ENCODE results near the gene IL1R1. TPM values are rescaled to one million over a fixed set of nuclear protein-coding genes. Genes with fewer than 3 reads are reported as not detected.

IL1R1 gene
- total and polyA plus RNA-seq, 3 donors from 2014 or later = 35.4 to 51.3 (median 49.6) TPM

- WGBS, 2 donors = 72 to 80% methylated on average over 5 of the region's 5 CpGs
- no peak for TF ChIP-seq POLR2A (IDR thresholded peaks at IDR 0.05)
- DNase-seq = no peak
These were observed 12.4 kb upstream of the IL1R1 start for GRCh38 chr2:102129951-102130646.

GRCh38 chr2:102130647-102130991, 11.9 kb upstream of the IL1R1 start:
- H3K27me3 ChIP-seq = no peaks in the 10 kb centered on the region
- no peak overlapping the region for H3K4me3 ChIP-seq
- H3K36me3 ChIP-seq (ENCODE audit: low read depth, missing control alignments) = no peaks in the 10 kb centered on the region
- no peak for DNase-seq
- TF ChIP-seq CTCF (IDR thresholded peaks at IDR 0.05) (no peak), POLR2A (IDR thresholded peaks at IDR 0.05) (no peak)
- H3K27ac ChIP-seq = no peak overlapping the region
- intact Hi-C loops (cut with DNase I; ENCODE audit: low total_unique reads) = no loop called here
- no peaks in the 10 kb centered on the region for H3K4me1 ChIP-seq
- H3K9me3 ChIP-seq = no peaks in the 10 kb centered on the region

More at GRCh38 chr2:102129951-102130646, 12.4 kb upstream of the IL1R1 start:
- intact Hi-C loops (cut with DNase I; ENCODE audit: low total_unique reads) = no loop called here
- Histone ChIP-seq H3K4me3 (no peak overlapping the region), H3K9me3 (no peaks in the 10 kb centered on the region), H3K27me3 (no peaks in the 10 kb centered on the region), H3K4me1 (no peaks in the 10 kb centered on the region), H3K27ac (no peak overlapping the region), H3K36me3 (ENCODE audit: low read depth, missing control alignments) (no peaks in the 10 kb centered on the region)

GRCh38 chr2:102131564-102131963, 11.0 kb upstream of the IL1R1 start:
- Histone ChIP-seq H3K4me1 (no peaks in the 10 kb centered on the region), H3K4me3 (no peak overlapping the region), H3K9me3 (no peaks in the 10 kb centered on the region), H3K27me3 (no peaks in the 10 kb centered on the region), H3K36me3 (ENCODE audit: low read depth, missing control alignments) (no peaks in the 10 kb centered on the region), H3K27ac (no peak overlapping the region)
- no peak for DNase-seq
- no peak for TF ChIP-seq POLR2A (IDR thresholded peaks at IDR 0.05)
- TF ChIP-seq CTCF (IDR thresholded peaks at IDR 0.05) = no peak
- WGBS, 2 donors = 93 to 95% methylated on average over 5 of the region's 5 CpGs
- intact Hi-C loops (cut with DNase I; ENCODE audit: low total_unique reads) = no loop called here

- 82 to 95% methylated on average over 1 to 2 of the region's 2 CpGs for WGBS, 2 donors
These were observed 5.4 kb upstream of the IL1R1 start for GRCh38 chr2:102137138-102137537.

GRCh38 chr2:102138331-102138730, 4.2 kb upstream of the IL1R1 start:
- TF ChIP-seq POLR2A (IDR thresholded peaks at IDR 0.05) = no peak
- TF ChIP-seq CTCF (IDR thresholded peaks at IDR 0.05) = no peak
- intact Hi-C loops (cut with DNase I; ENCODE audit: low total_unique reads) = no loop called here
- no peak overlapping the region for H3K4me3 ChIP-seq
- no peak for DNase-seq
- no peak overlapping the region for H3K27ac ChIP-seq
- no peaks in the 10 kb centered on the region for H3K36me3 ChIP-seq (ENCODE audit: low read depth, missing control alignments)
- H3K4me1 ChIP-seq = peaks cover 11% of the 10 kb centered on the region
- H3K9me3 ChIP-seq = no peaks in the 10 kb centered on the region
- H3K27me3 ChIP-seq = no peaks in the 10 kb centered on the region
- WGBS, 2 donors = 71 to 85% methylated on average over 4 of the region's 4 CpGs

More at GRCh38 chr2:102137138-102137537, 5.4 kb upstream of the IL1R1 start:
- Histone ChIP-seq H3K36me3 (ENCODE audit: low read depth, missing control alignments) (no peaks in the 10 kb centered on the region), H3K27ac (no peak overlapping the region), H3K4me1 (peaks cover 11% of the 10 kb centered on the region), H3K9me3 (no peaks in the 10 kb centered on the region), H3K4me3 (no peak overlapping the region), H3K27me3 (no peaks in the 10 kb centered on the region)
- no peak for TF ChIP-seq POLR2A (IDR thresholded peaks at IDR 0.05)
- TF ChIP-seq CTCF (IDR thresholded peaks at IDR 0.05) = no peak
- DNase-seq = no peak
- intact Hi-C loops (cut with DNase I; ENCODE audit: low total_unique reads) = no loop called here
